ENCODE results near the gene ITGB3BP.
"Not testable (repeated sequence)": the region's sequence is repeated elsewhere in the genome, so short reads cannot be mapped to it uniquely, and the experiment has no call there.

The ITGB3BP gene

GRCh38 chr1:63522891-63523728 lies at the start of gene ITGB3BP, which contains the start of gene EFCAB7:
TSS of gene ITGB3BP (minus strand) at chr1:63523225. CDS start at chr1:63523133, 92 bp downstream.
TSS of gene EFCAB7 (plus strand) at chr1:63523525. CDS start at chr1:63525573, 2,048 bp downstream.
- peak; percentile 88 for DNase-seq

- DNase-seq: not testable (repeated sequence)
Observed at GRCh38 chr1:63572686-63573085, 49.7 kb upstream of the ITGB3BP start.

- DNase-seq: no peak
Observed at GRCh38 chr1:63569640-63570316, 46.8 kb upstream of the ITGB3BP start.

GRCh38 chr1:63569068-63569467 lies 46.0 kb upstream of the ITGB3BP start:
- DNase-seq: no peak

GRCh38 chr1:63563745-63564144 lies 40.7 kb upstream of the ITGB3BP start:
- no peak for DNase-seq

GRCh38 chr1:63559357-63559756 lies 36.3 kb upstream of the ITGB3BP start:
- no peak for DNase-seq

- no peak for DNase-seq
Observed at GRCh38 chr1:63557365-63557987, 34.5 kb upstream of the ITGB3BP start.

GRCh38 chr1:63555480-63555879 lies 32.5 kb upstream of the ITGB3BP start:
- no peak for DNase-seq

GRCh38 chr1:63548877-63549276 lies 25.9 kb upstream of the ITGB3BP start:
- DNase-seq: no peak

- DNase-seq: no peak
Observed at GRCh38 chr1:63548303-63548702, 25.3 kb upstream of the ITGB3BP start.

GRCh38 chr1:63547621-63548294 lies 24.7 kb upstream of the ITGB3BP start:
- DNase-seq: no peak

- DNase-seq: no peak
Observed at GRCh38 chr1:63545780-63546179, 22.8 kb upstream of the ITGB3BP start.

- DNase-seq: no peak
Observed at GRCh38 chr1:63537940-63538339, 14.9 kb upstream of the ITGB3BP start.

- DNase-seq: no peak
Observed at GRCh38 chr1:63537006-63537405, 14.0 kb upstream of the ITGB3BP start.

- no peak for DNase-seq
Observed at GRCh38 chr1:63534406-63534805, 11.4 kb upstream of the ITGB3BP start.

- DNase-seq: no peak
Observed at GRCh38 chr1:63533931-63534330, 10.9 kb upstream of the ITGB3BP start.

- DNase-seq: no peak
Observed at GRCh38 chr1:63532727-63533126, 9.7 kb upstream of the ITGB3BP start.

GRCh38 chr1:63524201-63524600 lies 1.2 kb upstream of the ITGB3BP start:
- DNase-seq: no peak

- no peak for DNase-seq
Observed at GRCh38 chr1:63523738-63524137, 713 bp upstream of the ITGB3BP start.

GRCh38 chr1:63516629-63517028 lies 6.4 kb downstream of the ITGB3BP start:
- no peak for DNase-seq

GRCh38 chr1:63512584-63512983 lies 10.4 kb downstream of the ITGB3BP start:
- DNase-seq: no peak

- no peak for DNase-seq
Observed at GRCh38 chr1:63509718-63510117, 13.3 kb downstream of the ITGB3BP start.

- DNase-seq: no peak
Observed at GRCh38 chr1:63506782-63507181, 16.2 kb downstream of the ITGB3BP start.

Data from amniotic stem cell (primary cell).